IPS-15b (cell line): ENCODE data around the gene WDR81.

Experiments
- H3K27me3 ChIP-seq: one replicate; pipeline ENCODE4 v1.6.1; 2013; ENCODE audit warnings: low read length; ENCODE audit not compliant: control insufficient read depth, insufficient read depth
- H3K36me3 ChIP-seq: one replicate; pipeline ENCODE4 v1.6.1; 2013; ENCODE audit warnings: low read length; ENCODE audit not compliant: control insufficient read depth, insufficient read depth
- H3K4me1 ChIP-seq: one replicate; pipeline ENCODE4 v1.6.1; 2013; ENCODE audit warnings: mild to moderate bottlenecking, low read length; ENCODE audit not compliant: control insufficient read depth, insufficient read depth
- H3K4me3 ChIP-seq: one replicate; pipeline ENCODE4 v1.5.1; 2013; ENCODE audit warnings: low read depth, low read length
- H3K9ac ChIP-seq: one replicate; pipeline ENCODE4 v1.6.1; 2013; ENCODE audit warnings: low read depth, mild to moderate bottlenecking, low read length
- H3K9me3 ChIP-seq: one replicate; pipeline ENCODE4 v1.6.1; 2013; ENCODE audit warnings: mild to moderate bottlenecking, low read length; ENCODE audit not compliant: control insufficient read depth, insufficient read depth

The WDR81 gene

GRCh38 chr17:1752425-1753262 is 28.1 kb downstream of the WDR81 start:
- Histone ChIP-seq H3K27me3 (no peaks in the 10 kb centered on the region), H3K36me3 (no peaks in the 10 kb centered on the region), H3K4me1 (no peaks in the 10 kb centered on the region), H3K4me3 (no peak overlapping the region), H3K9me3 (no peaks in the 10 kb centered on the region), H3K9ac (no peak overlapping the region)

- no peaks in the 10 kb centered on the region for H3K36me3 ChIP-seq
- H3K27me3 ChIP-seq, result no peaks in the 10 kb centered on the region
- H3K9ac ChIP-seq, result no peak overlapping the region
- no peak overlapping the region for H3K4me3 ChIP-seq
- no peaks in the 10 kb centered on the region for H3K4me1 ChIP-seq
- H3K9me3 ChIP-seq, result no peaks in the 10 kb centered on the region
Observed at GRCh38 chr17:1753767-1754429, 29.4 kb downstream of the WDR81 start.

DNA sequence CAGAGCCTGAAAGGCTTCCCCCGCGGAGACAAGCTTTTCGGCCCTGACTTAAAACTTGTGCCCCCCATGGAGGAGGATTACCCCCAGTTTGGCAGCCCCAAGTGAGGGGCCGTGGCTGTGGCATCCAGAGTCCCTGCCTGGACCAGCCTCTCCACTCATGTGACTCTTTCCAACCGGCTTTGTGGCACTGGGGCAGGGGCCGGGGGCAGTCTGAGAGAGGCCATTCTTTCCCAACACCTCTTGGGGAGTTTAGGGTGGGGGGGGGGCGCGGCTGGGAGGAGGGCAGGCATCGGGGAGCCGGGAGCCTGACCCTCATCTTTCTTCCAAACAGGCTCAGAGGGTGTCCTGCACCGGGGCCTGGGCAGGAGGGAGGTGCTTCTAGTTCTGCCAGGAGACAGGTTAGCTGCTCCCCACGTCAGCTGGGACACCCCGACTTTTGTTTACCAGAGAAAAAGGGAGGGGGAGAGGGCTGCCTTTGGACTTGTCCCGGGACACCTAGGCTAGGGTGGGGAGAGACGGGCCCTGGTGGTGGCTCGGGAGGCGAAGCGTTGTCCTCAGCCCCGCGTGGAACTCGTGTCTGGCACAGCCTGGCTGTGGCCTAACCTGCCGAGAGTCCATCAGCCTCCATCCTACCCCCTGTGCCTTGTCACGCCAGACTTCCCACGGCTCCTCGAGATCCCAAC is 30.1 kb downstream of the WDR81 start:
- no peaks in the 10 kb centered on the region for H3K36me3 ChIP-seq
- H3K27me3 ChIP-seq, result no peaks in the 10 kb centered on the region
- no peaks in the 10 kb centered on the region for H3K4me1 ChIP-seq
- H3K4me3 ChIP-seq, result no peak overlapping the region
- no peaks in the 10 kb centered on the region for H3K9me3 ChIP-seq
- H3K9ac ChIP-seq, result no peak overlapping the region

DNA sequence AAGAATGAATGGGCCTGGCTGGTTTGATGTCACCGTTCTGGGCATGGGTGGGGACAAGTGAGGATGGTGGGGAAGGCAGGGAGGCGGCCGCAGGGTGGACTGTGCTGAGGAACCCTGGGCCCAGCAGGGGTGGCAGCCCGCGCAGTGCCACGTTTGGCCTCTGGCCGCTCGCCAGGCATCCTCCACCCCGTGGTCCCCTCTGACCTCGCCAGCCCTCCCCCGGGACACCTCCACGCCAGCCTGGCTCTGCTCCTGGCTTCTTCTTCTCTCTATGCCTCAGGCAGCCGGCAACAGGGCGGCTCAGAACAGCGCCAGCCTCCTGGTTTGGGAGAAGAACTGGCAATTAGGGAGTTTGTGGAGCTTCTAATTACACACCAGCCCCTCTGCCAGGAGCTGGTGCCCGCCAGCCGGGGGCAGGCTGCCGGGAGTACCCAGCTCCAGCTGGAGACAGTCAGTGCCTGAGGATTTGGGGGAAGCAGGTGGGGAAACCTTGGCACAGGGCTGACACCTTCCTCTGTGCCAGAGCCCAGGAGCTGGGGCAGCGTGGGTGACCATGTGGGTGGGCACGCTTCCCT is 30.8 kb downstream of the WDR81 start:
- H3K4me1 ChIP-seq, result no peaks in the 10 kb centered on the region

DNA sequence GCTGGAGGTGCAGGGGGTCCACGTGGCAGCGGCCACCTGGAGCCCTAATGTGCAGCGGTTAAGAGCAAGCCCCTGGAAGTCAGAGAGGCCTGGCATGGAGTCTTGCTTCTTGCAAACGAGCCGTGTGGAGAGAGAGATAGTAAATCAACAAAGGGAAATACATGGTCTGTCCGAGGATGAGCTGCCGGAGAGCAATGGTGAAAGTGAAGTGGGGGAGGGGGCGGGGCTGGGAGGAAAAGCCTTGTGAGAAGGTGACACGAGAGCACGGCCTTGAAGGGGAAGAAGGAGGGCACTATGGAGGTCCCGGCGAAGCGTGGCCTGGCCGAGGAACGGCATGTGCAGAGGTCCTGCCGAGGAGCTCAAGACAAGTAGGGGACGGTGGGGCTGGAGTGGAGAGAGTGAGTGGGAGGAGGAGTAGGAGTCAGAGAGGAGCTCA is 31.3 kb downstream of the WDR81 start:
- Histone ChIP-seq H3K27me3 (no peaks in the 10 kb centered on the region), H3K9me3 (no peaks in the 10 kb centered on the region), H3K4me1 (no peaks in the 10 kb centered on the region), H3K4me3 (no peak overlapping the region), H3K9ac (no peak overlapping the region), H3K36me3 (no peaks in the 10 kb centered on the region)

More for the DNA sequence above, 30.8 kb downstream of the WDR81 start:
- H3K36me3 ChIP-seq, result no peaks in the 10 kb centered on the region
- H3K4me3 ChIP-seq, result no peak overlapping the region
- no peak overlapping the region for H3K9ac ChIP-seq
- no peaks in the 10 kb centered on the region for H3K27me3 ChIP-seq
- H3K9me3 ChIP-seq, result no peaks in the 10 kb centered on the region

DNA sequence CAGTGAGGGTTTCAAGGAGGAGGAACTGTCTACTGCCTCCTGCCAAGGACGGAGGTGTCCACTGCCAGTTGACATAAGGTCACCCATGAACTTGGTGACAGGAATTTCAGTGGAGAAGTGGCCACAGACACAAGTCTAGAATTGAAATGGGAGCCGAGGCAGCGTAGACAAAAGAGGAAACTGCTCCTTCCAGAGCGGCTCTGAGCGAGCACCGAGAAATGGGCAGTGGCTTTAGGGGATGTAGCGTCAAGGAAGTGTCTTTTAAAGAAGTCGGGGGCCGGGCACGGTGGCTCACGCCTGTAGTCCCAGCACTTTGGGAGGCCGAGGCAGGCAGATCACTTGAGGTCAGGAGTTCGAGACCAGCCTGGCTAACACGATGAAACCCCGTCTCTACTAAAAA is 34.3 kb downstream of the WDR81 start:
- peaks cover 13% of the 10 kb centered on the region for H3K4me1 ChIP-seq

DNA sequence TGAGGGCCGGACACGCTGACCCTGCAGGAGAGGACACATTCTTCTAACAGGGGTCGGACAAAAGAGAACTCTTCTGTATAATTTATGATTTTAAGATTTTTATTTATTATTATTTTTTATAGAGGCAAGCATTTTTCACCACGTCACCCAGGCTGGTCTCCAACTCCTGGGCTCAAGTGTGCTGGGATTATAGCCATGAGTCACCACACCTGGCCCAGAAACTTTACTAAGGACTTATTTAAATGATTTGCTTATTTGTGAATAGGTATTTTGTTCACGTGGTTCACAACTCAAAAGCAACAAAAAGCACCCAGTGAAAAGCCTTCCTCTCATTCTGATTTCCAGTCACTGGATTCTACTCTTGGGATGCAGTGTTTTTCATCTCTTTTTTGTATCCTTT is 35.0 kb downstream of the WDR81 start:
- Histone ChIP-seq H3K4me1 (peaks cover 13% of the 10 kb centered on the region), H3K27me3 (no peaks in the 10 kb centered on the region), H3K36me3 (no peaks in the 10 kb centered on the region)

More for the DNA sequence above, 34.3 kb downstream of the WDR81 start:
- H3K9ac ChIP-seq, result no peak overlapping the region
- no peaks in the 10 kb centered on the region for H3K36me3 ChIP-seq
- H3K27me3 ChIP-seq, result no peaks in the 10 kb centered on the region
- no peak overlapping the region for H3K4me3 ChIP-seq
- no peaks in the 10 kb centered on the region for H3K9me3 ChIP-seq

GRCh38 chr17:1762233-1762900 is 37.9 kb downstream of the WDR81 start:
- Histone ChIP-seq H3K4me3 (peak overlapping the region; percentile 23), H3K4me1 (peaks cover 13% of the 10 kb centered on the region), H3K9ac (peak overlapping the region; percentile 49), H3K36me3 (no peaks in the 10 kb centered on the region), H3K9me3 (no peaks in the 10 kb centered on the region), H3K27me3 (no peaks in the 10 kb centered on the region)

More for the DNA sequence above, 35.0 kb downstream of the WDR81 start:
- Histone ChIP-seq H3K9me3 (no peaks in the 10 kb centered on the region), H3K4me3 (no peak overlapping the region), H3K9ac (no peak overlapping the region)

DNA sequence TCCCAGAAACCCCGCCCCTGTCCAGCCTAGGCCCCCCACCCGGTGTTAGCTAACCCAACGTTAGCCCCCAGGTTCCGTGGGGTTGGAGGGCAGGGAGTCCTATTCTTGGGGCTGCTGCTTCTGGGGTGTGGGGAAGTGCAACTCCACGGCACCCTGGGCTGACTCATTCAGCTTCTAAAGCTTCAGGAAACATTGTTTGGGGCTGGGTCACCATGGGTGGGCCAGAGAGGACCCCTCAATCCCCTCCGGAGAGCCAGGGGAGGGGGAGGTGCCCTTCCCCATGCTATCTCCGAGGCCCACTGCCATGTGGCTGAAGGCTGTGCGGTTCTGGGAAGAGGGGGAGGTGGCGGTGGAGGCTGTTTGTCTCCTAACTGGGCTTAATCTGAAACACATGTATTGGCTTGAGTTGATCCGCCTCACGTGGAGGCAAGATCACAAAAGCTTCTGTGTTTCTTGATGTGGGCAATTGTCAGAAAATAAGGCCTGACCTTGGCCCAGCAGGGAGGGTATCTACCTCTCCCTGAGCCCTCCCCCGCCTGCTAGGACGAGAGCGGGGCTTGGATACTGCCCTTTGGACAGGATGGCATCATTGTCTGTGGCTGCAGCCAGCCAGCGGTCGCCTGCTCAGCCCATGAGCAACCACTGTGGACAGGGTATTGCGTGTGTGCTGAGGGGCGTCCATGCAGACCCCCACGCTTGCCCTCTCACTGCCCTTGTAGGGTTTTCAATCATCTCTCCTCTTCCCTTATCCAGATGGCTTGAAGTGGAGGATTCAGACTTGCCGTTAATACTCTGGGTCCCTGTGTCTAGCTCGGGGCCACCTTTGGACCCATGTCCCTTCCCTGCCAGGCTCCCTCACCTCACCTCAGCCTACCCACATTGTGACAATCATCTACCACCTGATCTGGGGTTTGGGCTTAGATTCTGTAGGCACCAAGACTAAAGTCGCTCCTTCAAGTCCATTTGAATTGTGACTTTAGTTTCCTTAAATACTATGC is 38.7 kb downstream of the WDR81 start:
- H3K4me1 ChIP-seq, result peaks cover 13% of the 10 kb centered on the region
- H3K9me3 ChIP-seq, result no peaks in the 10 kb centered on the region
- peak overlapping the region; percentile 32 for H3K4me3 ChIP-seq
- no peak overlapping the region for H3K9ac ChIP-seq
- H3K27me3 ChIP-seq, result no peaks in the 10 kb centered on the region
- H3K36me3 ChIP-seq, result no peaks in the 10 kb centered on the region

- H3K9me3 ChIP-seq, result no peaks in the 10 kb centered on the region
- no peaks in the 10 kb centered on the region for H3K27me3 ChIP-seq
- H3K36me3 ChIP-seq, result no peaks in the 10 kb centered on the region
- no peak overlapping the region for H3K4me3 ChIP-seq
- no peak overlapping the region for H3K9ac ChIP-seq
- H3K4me1 ChIP-seq, result peaks cover 13% of the 10 kb centered on the region
Observed at GRCh38 chr17:1764284-1764683, 39.8 kb downstream of the WDR81 start.
